ENCODE data around the gene HNRNPC. TPM values are rescaled to one million over a fixed set of nuclear protein-coding genes. Genes with fewer than 3 reads are reported as not detected.
"Not testable (repeated sequence)": the region's sequence is repeated elsewhere in the genome, so short reads cannot be mapped to it uniquely, and the experiment has no call there.

The HNRNPC gene
- total RNA-seq, 1 donor from 2014 or later = 388 TPM

DNA sequence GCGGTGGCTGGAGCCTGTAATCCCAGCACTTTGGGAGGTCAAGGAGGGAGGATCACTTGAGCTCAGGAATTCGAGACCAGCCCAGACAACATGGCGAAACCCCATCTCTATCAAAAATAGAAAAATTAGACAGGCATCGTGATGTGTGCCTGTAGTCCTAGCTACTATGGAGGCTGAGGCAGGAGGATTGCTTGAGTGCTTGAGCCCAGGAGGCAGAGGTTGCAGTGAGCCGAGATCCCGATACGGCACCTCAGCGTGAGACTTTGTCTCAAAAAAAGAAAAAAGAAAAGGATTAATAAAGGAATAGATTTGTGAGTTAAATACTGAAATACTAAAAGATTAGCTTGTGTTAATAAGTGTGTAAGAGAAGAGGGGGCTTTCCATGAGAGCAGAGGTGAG is 40.0 kb upstream of the HNRNPC start:
- H3K9me3 ChIP-seq = no peaks in the 10 kb centered on the region
- H3K4me3 ChIP-seq = peak overlapping the region; percentile 47
- peak overlapping the region; percentile 75 for H3K27ac ChIP-seq
- intact Hi-C loops (cut with DNase I) = no loop called here
- ATAC-seq (peak; percentile 12 to 27), DNase-seq (no peak)
- H3K27me3 ChIP-seq (ENCODE audit: low read depth) = no peaks in the 10 kb centered on the region
- peaks cover 14% of the 10 kb centered on the region for H3K4me1 ChIP-seq
- no peaks in the 10 kb centered on the region for H3K36me3 ChIP-seq
- TF ChIP-seq, protein P1, sequence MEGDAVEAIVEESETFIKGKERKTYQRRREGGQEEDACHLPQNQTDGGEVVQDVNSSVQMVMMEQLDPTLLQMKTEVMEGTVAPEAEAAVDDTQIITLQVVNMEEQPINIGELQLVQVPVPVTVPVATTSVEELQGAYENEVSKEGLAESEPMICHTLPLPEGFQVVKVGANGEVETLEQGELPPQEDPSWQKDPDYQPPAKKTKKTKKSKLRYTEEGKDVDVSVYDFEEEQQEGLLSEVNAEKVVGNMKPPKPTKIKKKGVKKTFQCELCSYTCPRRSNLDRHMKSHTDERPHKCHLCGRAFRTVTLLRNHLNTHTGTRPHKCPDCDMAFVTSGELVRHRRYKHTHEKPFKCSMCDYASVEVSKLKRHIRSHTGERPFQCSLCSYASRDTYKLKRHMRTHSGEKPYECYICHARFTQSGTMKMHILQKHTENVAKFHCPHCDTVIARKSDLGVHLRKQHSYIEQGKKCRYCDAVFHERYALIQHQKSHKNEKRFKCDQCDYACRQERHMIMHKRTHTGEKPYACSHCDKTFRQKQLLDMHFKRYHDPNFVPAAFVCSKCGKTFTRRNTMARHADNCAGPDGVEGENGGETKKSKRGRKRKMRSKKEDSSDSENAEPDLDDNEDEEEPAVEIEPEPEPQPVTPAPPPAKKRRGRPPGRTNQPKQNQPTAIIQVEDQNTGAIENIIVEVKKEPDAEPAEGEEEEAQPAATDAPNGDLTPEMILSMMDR (IDR thresholded peaks at IDR 0.05) = no peak

GRCh38 chr14:21308479-21309237 is 39.4 kb upstream of the HNRNPC start:
- Histone ChIP-seq H3K4me3 (peak overlapping the region; percentile 47), H3K27me3 (ENCODE audit: low read depth) (no peaks in the 10 kb centered on the region), H3K4me1 (peaks cover 14% of the 10 kb centered on the region), H3K36me3 (no peaks in the 10 kb centered on the region), H3K27ac (peak overlapping the region; percentile 75), H3K9me3 (no peaks in the 10 kb centered on the region)
- DNase-seq = peak; percentile 90
- ATAC-seq = peak; percentile 94 to 95
- intact Hi-C loops (cut with DNase I) = no loop called here
- TF ChIP-seq, protein P1 (IDR thresholded peaks at IDR 0.05) = no peak

- no peak for DNase-seq
- Histone ChIP-seq H3K4me3 (peak overlapping the region; percentile 47), H3K27me3 (ENCODE audit: low read depth) (peaks cover 3% of the 10 kb centered on the region), H3K4me1 (peaks cover 14% of the 10 kb centered on the region), H3K36me3 (no peaks in the 10 kb centered on the region), H3K27ac (peak overlapping the region; percentile 53), H3K9me3 (no peaks in the 10 kb centered on the region)
- TF ChIP-seq, protein P1 (IDR thresholded peaks at IDR 0.05) = no peak
- peak; percentile 65 to 75 for ATAC-seq
- intact Hi-C loops (cut with DNase I) = no loop called here
These were observed 38.9 kb upstream of the HNRNPC start for GRCh38 chr14:21308132-21308478.

DNA sequence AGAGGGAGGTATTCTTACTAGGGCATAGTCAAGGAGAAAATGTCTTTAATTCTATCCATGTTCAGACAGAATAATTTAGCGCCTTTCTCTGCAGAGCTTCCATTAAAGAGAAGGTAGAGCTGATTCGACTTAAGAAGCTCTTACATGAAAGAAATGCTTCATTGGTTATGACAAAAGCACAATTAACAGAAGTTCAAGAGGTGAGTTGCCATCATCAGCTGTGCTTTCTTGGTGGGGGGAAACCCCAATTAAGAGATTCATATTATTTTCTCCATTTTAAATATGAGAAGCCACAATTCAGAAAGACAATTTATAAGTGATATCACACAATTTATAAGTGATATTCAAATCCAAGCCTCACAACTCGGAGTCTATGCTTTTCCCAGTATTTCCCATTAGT is 38.4 kb upstream of the HNRNPC start:
- Histone ChIP-seq H3K27ac (peak overlapping the region; percentile 53), H3K27me3 (ENCODE audit: low read depth) (peaks cover 7% of the 10 kb centered on the region), H3K9me3 (no peaks in the 10 kb centered on the region), H3K4me1 (peaks cover 14% of the 10 kb centered on the region), H3K4me3 (no peak overlapping the region), H3K36me3 (no peaks in the 10 kb centered on the region)
- DNase-seq (no peak), ATAC-seq (no peak)
- TF ChIP-seq, protein P1 (IDR thresholded peaks at IDR 0.05) = no peak
- intact Hi-C loops (cut with DNase I) = no loop called here

DNA sequence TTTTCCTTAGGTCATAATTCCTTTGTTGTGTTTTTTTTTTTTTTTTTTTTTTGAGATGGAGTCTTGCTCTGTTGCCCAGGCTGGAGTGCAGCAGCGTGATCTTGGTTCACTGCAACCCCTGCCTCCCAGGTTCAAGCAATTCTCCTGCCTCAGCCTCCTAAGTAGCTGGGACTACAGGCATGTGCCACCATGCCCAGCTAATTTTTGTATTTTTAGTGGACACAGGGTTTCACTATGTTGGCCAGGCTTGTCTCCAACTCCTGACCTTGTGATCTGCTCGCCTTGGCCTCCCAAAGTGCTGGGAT is 33.5 kb upstream of the HNRNPC start:
- H3K4me3 ChIP-seq; ATAC-seq; H3K36me3 ChIP-seq; H3K9me3 ChIP-seq; intact Hi-C loops (cut with DNase I); DNase-seq; H3K27ac ChIP-seq; H3K4me1 ChIP-seq: not testable (repeated sequence)
- peaks cover 22% of the 10 kb centered on the region for H3K27me3 ChIP-seq (ENCODE audit: low read depth)

- H3K36me3 ChIP-seq = no peaks in the 10 kb centered on the region
- DNase-seq (no peak), ATAC-seq (no peak)
- no peak overlapping the region for H3K4me3 ChIP-seq
- peaks cover 5% of the 10 kb centered on the region for H3K4me1 ChIP-seq
- H3K27ac ChIP-seq = no peak overlapping the region
- no peaks in the 10 kb centered on the region for H3K9me3 ChIP-seq
- H3K27me3 ChIP-seq (ENCODE audit: low read depth) = peaks cover 22% of the 10 kb centered on the region
- intact Hi-C loops (cut with DNase I) = no loop called here
- TF ChIP-seq, protein P1 (IDR thresholded peaks at IDR 0.05) = no peak
These were observed 33.0 kb upstream of the HNRNPC start for GRCh38 chr14:21302013-21302835.
